Vagina (tissue), 2 donors: Measurements from ENCODE around the gene LOXL3.

Experiments used
- POLR2A ChIP-seq, 2 donors: fragments of 450-650 bp; IDR thresholded peaks; one replicate each; pipeline ENCODE4 v1.6.1; 2017; ENCODE audit warnings: antibody characterized with exemption in 2 of 2, mild to moderate bottlenecking in 2 of 2, moderate library complexity in 2 of 2
- TF ChIP-seq, protein P1 (sequence below), 3 experiments: fragments of 450-650 bp in 2 of 3; fragments of 200-600 bp in 1 of 3; sonication (generic) in 1 of 3; IDR thresholded peaks; one replicate each; pipeline ENCODE4 v1.5.1; 2017 to 2019; ENCODE audit warnings: antibody characterized with exemption in 3 of 3, mild to moderate bottlenecking in 2 of 3, moderate library complexity in 2 of 3

- no peak for TF ChIP-seq POLR2A (IDR thresholded peaks at IDR 0.05)
- TF ChIP-seq, protein P1, sequence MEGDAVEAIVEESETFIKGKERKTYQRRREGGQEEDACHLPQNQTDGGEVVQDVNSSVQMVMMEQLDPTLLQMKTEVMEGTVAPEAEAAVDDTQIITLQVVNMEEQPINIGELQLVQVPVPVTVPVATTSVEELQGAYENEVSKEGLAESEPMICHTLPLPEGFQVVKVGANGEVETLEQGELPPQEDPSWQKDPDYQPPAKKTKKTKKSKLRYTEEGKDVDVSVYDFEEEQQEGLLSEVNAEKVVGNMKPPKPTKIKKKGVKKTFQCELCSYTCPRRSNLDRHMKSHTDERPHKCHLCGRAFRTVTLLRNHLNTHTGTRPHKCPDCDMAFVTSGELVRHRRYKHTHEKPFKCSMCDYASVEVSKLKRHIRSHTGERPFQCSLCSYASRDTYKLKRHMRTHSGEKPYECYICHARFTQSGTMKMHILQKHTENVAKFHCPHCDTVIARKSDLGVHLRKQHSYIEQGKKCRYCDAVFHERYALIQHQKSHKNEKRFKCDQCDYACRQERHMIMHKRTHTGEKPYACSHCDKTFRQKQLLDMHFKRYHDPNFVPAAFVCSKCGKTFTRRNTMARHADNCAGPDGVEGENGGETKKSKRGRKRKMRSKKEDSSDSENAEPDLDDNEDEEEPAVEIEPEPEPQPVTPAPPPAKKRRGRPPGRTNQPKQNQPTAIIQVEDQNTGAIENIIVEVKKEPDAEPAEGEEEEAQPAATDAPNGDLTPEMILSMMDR (IDR thresholded peaks at IDR 0.05): no peak
Observed at GRCh38 chr2:74500578-74500946, 53.2 kb downstream of the LOXL3 start.
